ENCODE measurements around the gene RYR3. TPM values are rescaled to one million over a fixed set of nuclear protein-coding genes. Genes with fewer than 3 reads are reported as not detected.

RYR3 gene
- polyA plus RNA-seq, 1 donor (not counting 4 experiments of a cell fraction or from before 2014, with no cell fraction given): 0.04 TPM

GRCh38 chr15:33433821-33434220 lies 123.1 kb downstream of the RYR3 start:
- FAIRE-seq (no peak), DNase-seq (ENCODE audit: low read depth, low spot score) (no peak)
- no peak overlapping the region for H2AFZ ChIP-seq (ENCODE audit: control insufficient read depth, low read length)
- no peaks in the 10 kb centered on the region for H3K4me1 ChIP-seq (ENCODE audit: control insufficient read depth, extremely low read depth, insufficient read depth, low read length)
- H3K27ac ChIP-seq (ENCODE audit: control insufficient read depth, insufficient read depth, low read length): no peak overlapping the region
- no peak overlapping the region for H3K4me2 ChIP-seq (ENCODE audit: control insufficient read depth, extremely low read depth, insufficient read depth, low read depth, low read length)
- dilution Hi-C loops (cut with MboI; ENCODE audit: extremely low pct_ligation_motif_present, low sequenced_read_pairs): no loop called here
- H4K20me1 ChIP-seq (ENCODE audit: control insufficient read depth, extremely low read depth, insufficient read depth, low read length): no peaks in the 10 kb centered on the region
- no peaks in the 10 kb centered on the region for H3K27me3 ChIP-seq (ENCODE audit: control insufficient read depth, extremely low read depth, insufficient read depth, low read length)
- no peak overlapping the region for H3K9ac ChIP-seq (ENCODE audit: control insufficient read depth, extremely low read depth, insufficient read depth, low read length)
- no peaks in the 10 kb centered on the region for H3K36me3 ChIP-seq (ENCODE audit: control insufficient read depth in 2 of 2, extremely low read depth in 1 of 2, insufficient read depth in 2 of 2, low read length in 2 of 2)
- no peaks in the 10 kb centered on the region for H3K79me2 ChIP-seq (ENCODE audit: control insufficient read depth, insufficient read depth, low read length)
- no peak for TF ChIP-seq EZH2 (IDR thresholded peaks at IDR 0.05; ENCODE audit: low read length)
- TF ChIP-seq CTCF (optimal IDR thresholded peaks at IDR 0.05 in 1 of 3, IDR thresholded peaks at IDR 0.05 in 1 of 3, conservative IDR thresholded peaks at IDR 0.05 in 1 of 3; ENCODE audit: extremely low read depth in 1 of 3, insufficient read depth in 2 of 3, low read length in 3 of 3): no peak
- H3K9me3 ChIP-seq (ENCODE audit: control insufficient read depth, low read depth, low read length): no peaks in the 10 kb centered on the region
- no peak overlapping the region for H3K4me3 ChIP-seq (ENCODE audit: control insufficient read depth in 2 of 3, extremely low read depth in 1 of 3, insufficient read depth in 2 of 3, low read depth in 1 of 3, low read length in 3 of 3)
- H3K9me1 ChIP-seq (ENCODE audit: control insufficient read depth, extremely low read depth, insufficient read depth, low read length): no peaks in the 10 kb centered on the region

GRCh38 chr15:33438396-33438795 lies 127.6 kb downstream of the RYR3 start:
- Histone ChIP-seq H4K20me1 (ENCODE audit: control insufficient read depth, extremely low read depth, insufficient read depth, low read length) (no peaks in the 10 kb centered on the region), H3K9me1 (ENCODE audit: control insufficient read depth, extremely low read depth, insufficient read depth, low read length) (no peaks in the 10 kb centered on the region), H3K27me3 (ENCODE audit: control insufficient read depth, extremely low read depth, insufficient read depth, low read length) (no peaks in the 10 kb centered on the region), H3K79me2 (ENCODE audit: control insufficient read depth, insufficient read depth, low read length) (no peaks in the 10 kb centered on the region), H3K36me3 (ENCODE audit: control insufficient read depth in 2 of 2, extremely low read depth in 1 of 2, insufficient read depth in 2 of 2, low read length in 2 of 2) (no peaks in the 10 kb centered on the region), H3K4me2 (ENCODE audit: control insufficient read depth, extremely low read depth, insufficient read depth, low read depth, low read length) (no peak overlapping the region), H3K9me3 (ENCODE audit: control insufficient read depth, low read depth, low read length) (no peaks in the 10 kb centered on the region), H3K9ac (ENCODE audit: control insufficient read depth, extremely low read depth, insufficient read depth, low read length) (no peak overlapping the region), H3K4me3 (ENCODE audit: control insufficient read depth in 2 of 3, extremely low read depth in 1 of 3, insufficient read depth in 2 of 3, low read depth in 1 of 3, low read length in 3 of 3) (no peak overlapping the region), H3K27ac (ENCODE audit: control insufficient read depth, insufficient read depth, low read length) (no peak overlapping the region), H2AFZ (ENCODE audit: control insufficient read depth, low read length) (no peak overlapping the region), H3K4me1 (ENCODE audit: control insufficient read depth, extremely low read depth, insufficient read depth, low read length) (peaks cover under 1% of the 10 kb centered on the region)
- no peak for DNase-seq (ENCODE audit: low read depth, low spot score)
- FAIRE-seq: no peak
- no peak for TF ChIP-seq CTCF (optimal IDR thresholded peaks at IDR 0.05 in 1 of 3, IDR thresholded peaks at IDR 0.05 in 1 of 3, conservative IDR thresholded peaks at IDR 0.05 in 1 of 3; ENCODE audit: extremely low read depth in 1 of 3, insufficient read depth in 2 of 3, low read length in 3 of 3)
- no peak for TF ChIP-seq EZH2 (IDR thresholded peaks at IDR 0.05; ENCODE audit: low read length)
- dilution Hi-C loops (cut with MboI; ENCODE audit: extremely low pct_ligation_motif_present, low sequenced_read_pairs): no loop called here
